GM06990 (cell line): ENCODE measurements around the gene CNTNAP2.

Experiments used
- DNase-seq: peaks from one replicate; pipeline ENCODE4 v3.0.0-alpha.2; 2011; ENCODE audit not compliant: insufficient read length; ENCODE audit errors: extremely low read depth
- H3K27me3 ChIP-seq: replicated peaks from 2 replicates; pipeline ENCODE4 v1.6.0; 2011; ENCODE audit warnings: low read length; ENCODE audit not compliant: control insufficient read depth, insufficient read depth
- H3K36me3 ChIP-seq: 2 replicates; pipeline ENCODE4 v1.5.1; 2011; ENCODE audit warnings: low read length; ENCODE audit not compliant: control insufficient read depth, insufficient read depth
- H3K4me3 ChIP-seq: replicated peaks from 2 replicates; pipeline ENCODE4 v1.5.1; 2011; ENCODE audit warnings: low read depth, mild to moderate bottlenecking, control low read depth, low read length
- CTCF ChIP-seq: IDR thresholded peaks from 2 replicates; pipeline ENCODE4 v1.5.1; 2011; ENCODE audit warnings: low read length, control low read depth, mild to moderate bottlenecking, inconsistent platforms; ENCODE audit not compliant: insufficient read depth, poor library complexity, severe bottlenecking

CNTNAP2 gene

GRCh38 chr7:148266795-148267194, 2150.2 kb downstream of the CNTNAP2 start:
- no peak for DNase-seq
- H3K27me3 ChIP-seq, result no peaks in the 10 kb centered on the region; the same call in 1 of the 2 replicates
- H3K4me3 ChIP-seq, result no peak overlapping the region
- no peaks in the 10 kb centered on the region for H3K36me3 ChIP-seq
- no peak for TF ChIP-seq CTCF

GRCh38 chr7:148270576-148270975, 2154.0 kb downstream of the CNTNAP2 start:
- TF ChIP-seq CTCF, result no peak
- H3K4me3 ChIP-seq, result no peak overlapping the region
- DNase-seq, result no peak
- no peaks in the 10 kb centered on the region; the same call in 1 of the 2 replicates for H3K27me3 ChIP-seq
- H3K36me3 ChIP-seq, result no peaks in the 10 kb centered on the region

- no peaks in the 10 kb centered on the region for H3K36me3 ChIP-seq
- TF ChIP-seq CTCF, result no peak
- no peak for DNase-seq
- H3K27me3 ChIP-seq, result no peaks in the 10 kb centered on the region; the same call in 1 of the 2 replicates
- no peak overlapping the region for H3K4me3 ChIP-seq
These were observed 2157.5 kb downstream of the CNTNAP2 start for GRCh38 chr7:148274118-148274517.

GRCh38 chr7:148275359-148275890, 2158.8 kb downstream of the CNTNAP2 start:
- Histone ChIP-seq H3K36me3 (no peaks in the 10 kb centered on the region), H3K4me3 (no peak overlapping the region), H3K27me3 (no peaks in the 10 kb centered on the region; the same call in 1 of the 2 replicates)
- TF ChIP-seq CTCF, result no peak
- DNase-seq, result no peak

- no peak for TF ChIP-seq CTCF
- DNase-seq, result no peak
- no peak overlapping the region for H3K4me3 ChIP-seq
- H3K27me3 ChIP-seq, result no peaks in the 10 kb centered on the region; the same call in 1 of the 2 replicates
- H3K36me3 ChIP-seq, result no peaks in the 10 kb centered on the region
These were observed 2159.9 kb downstream of the CNTNAP2 start for GRCh38 chr7:148276314-148277041.
